RWPE2 (cell line): ENCODE results near the gene ZNF585A.

Experiments
- ATAC-seq: fragments of 200-7000 bp; cut with Tn5 transposase; 3 replicates; pipeline ENCODE4 v1.9.1; 2021; ENCODE audit warnings: low read depth
- DNase-seq: peaks from one replicate; pipeline ENCODE4 v3.0.0-alpha.2; 2020; ENCODE audit warnings: low spot score
- H3K27ac ChIP-seq: fragments of 450-650 bp; 2 replicates; pipeline ENCODE4 v1.5.1; 2017; ENCODE audit warnings: mild to moderate bottlenecking; ENCODE audit not compliant: poor library complexity, severe bottlenecking
- H3K27me3 ChIP-seq: fragments of 250-450 bp; sonication (Bioruptor Pico); 2 replicates; pipeline ENCODE4 v1.5.1; 2021; ENCODE audit warnings: mild to moderate bottlenecking, moderate library complexity; ENCODE audit not compliant: insufficient read depth, poor library complexity, severe bottlenecking
- H3K36me3 ChIP-seq: fragments of 250-450 bp; sonication (Bioruptor Pico); 2 replicates; pipeline ENCODE4 v1.5.1; 2020; ENCODE audit warnings: low read depth, mild to moderate bottlenecking, moderate library complexity
- H3K4me1 ChIP-seq: fragments of 250-450 bp; sonication (Bioruptor Pico); 2 replicates; pipeline ENCODE4 v1.5.1; 2021; ENCODE audit warnings: mild to moderate bottlenecking, moderate library complexity; ENCODE audit not compliant: insufficient read depth, poor library complexity, severe bottlenecking
- H3K4me3 ChIP-seq: fragments of 250-450 bp; sonication (Bioruptor Pico); 2 replicates; pipeline ENCODE4 v1.5.1; 2021; ENCODE audit warnings: mild to moderate bottlenecking, moderate library complexity; ENCODE audit not compliant: severe bottlenecking
- H3K9me3 ChIP-seq: fragments of 250-450 bp; sonication (Bioruptor Pico); 2 replicates; pipeline ENCODE4 v1.5.1; 2021; ENCODE audit warnings: mild to moderate bottlenecking, moderate library complexity; ENCODE audit not compliant: severe bottlenecking
- TF ChIP-seq, protein P1 (sequence below): fragments of 450-650 bp; IDR thresholded peaks from one replicate; pipeline ENCODE4 v1.5.1; 2017; ENCODE audit warnings: mild to moderate bottlenecking, moderate library complexity; ENCODE audit not compliant: poor library complexity, severe bottlenecking

Gene ZNF585A

DNA sequence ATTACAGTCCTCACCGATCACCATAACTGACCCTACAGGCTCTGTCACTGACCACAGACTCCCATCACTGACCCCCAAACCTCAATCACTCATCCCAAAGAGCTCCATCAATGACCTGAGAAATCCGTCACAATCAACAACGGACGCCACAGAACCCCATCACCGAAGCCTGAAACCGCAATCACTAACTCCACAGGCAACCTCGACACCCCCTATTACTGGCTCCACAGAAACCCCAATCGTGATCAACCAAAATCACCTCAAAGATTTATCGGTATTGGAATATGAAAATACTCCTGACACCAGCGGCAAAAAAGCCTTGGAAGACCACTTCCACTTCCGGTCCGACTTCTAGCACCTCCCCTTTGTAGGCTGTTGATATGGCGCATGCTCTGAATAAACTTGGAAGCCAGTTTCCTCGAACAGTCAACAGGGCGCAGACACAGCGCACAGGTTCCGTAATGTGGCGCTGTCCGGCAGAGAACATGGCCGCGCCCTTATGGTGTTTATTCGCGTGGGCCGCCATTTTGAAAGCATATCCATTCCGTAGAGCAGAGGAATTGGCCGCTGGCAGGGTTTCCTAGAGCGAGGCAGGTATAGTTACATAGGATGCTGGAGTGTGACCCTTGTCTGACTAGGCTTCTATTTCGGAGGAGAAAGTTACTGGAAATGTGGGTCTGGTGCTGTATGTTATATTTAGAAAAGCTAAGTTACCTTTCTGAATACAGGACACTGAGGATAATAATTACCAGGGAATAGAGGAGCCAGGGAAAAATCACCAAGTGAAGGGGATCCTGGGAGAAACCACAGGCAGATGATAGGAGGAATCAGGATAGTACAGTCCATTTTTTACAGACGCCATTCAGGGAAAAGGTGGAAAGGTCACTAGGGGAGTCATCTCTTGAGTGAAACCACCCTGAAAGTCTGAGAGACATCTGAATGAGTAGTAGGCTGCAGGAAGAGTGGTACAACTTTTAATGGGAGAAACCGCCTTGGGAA is at the start of gene ZNF585A:
TSS of gene ZNF585A (minus strand) at position 328 of the 999 bp plus-strand sequence. CDS start 2,785 bp downstream, outside the sequence.
- ATAC-seq (peak; percentile 99), DNase-seq (peak; percentile 82)
- Histone ChIP-seq H3K27me3 (no peaks in the 10 kb centered on the region), H3K27ac (peak within 1 kb of the TSS; percentile 13), H3K4me3 (peak within 1 kb of the TSS; percentile 42), H3K4me1 (no peaks in the 10 kb centered on the region), H3K36me3 (peaks cover 15% of the 10 kb centered on the region), H3K9me3 (peaks cover 9% of the 10 kb centered on the region)
- TF ChIP-seq, protein P1, sequence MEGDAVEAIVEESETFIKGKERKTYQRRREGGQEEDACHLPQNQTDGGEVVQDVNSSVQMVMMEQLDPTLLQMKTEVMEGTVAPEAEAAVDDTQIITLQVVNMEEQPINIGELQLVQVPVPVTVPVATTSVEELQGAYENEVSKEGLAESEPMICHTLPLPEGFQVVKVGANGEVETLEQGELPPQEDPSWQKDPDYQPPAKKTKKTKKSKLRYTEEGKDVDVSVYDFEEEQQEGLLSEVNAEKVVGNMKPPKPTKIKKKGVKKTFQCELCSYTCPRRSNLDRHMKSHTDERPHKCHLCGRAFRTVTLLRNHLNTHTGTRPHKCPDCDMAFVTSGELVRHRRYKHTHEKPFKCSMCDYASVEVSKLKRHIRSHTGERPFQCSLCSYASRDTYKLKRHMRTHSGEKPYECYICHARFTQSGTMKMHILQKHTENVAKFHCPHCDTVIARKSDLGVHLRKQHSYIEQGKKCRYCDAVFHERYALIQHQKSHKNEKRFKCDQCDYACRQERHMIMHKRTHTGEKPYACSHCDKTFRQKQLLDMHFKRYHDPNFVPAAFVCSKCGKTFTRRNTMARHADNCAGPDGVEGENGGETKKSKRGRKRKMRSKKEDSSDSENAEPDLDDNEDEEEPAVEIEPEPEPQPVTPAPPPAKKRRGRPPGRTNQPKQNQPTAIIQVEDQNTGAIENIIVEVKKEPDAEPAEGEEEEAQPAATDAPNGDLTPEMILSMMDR = no peak

DNA sequence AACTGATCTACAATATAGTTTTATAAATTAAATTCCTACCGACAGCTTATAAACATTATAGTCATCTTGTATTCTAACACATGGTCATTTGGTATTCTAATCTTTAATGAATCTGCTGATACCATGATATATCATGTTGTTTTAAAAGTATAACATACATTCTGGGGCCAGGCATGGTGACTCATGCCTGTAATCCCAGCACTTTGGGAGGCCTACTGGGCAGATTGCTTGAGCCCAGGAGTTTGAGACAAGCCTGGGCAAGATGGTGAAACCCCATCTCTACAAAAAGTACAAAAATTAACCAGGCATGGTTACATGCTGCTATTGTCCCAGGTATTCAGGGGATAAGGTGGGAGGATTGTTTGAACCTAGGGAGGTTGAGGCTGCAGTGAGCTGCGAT is 48.6 kb upstream of the ZNF585A start:
- Histone ChIP-seq H3K36me3 (peaks cover 39% of the 10 kb centered on the region), H3K27ac (peak overlapping the region; percentile 19), H3K4me1 (peaks cover 2% of the 10 kb centered on the region), H3K9me3 (no peaks in the 10 kb centered on the region), H3K4me3 (no peak overlapping the region), H3K27me3 (no peaks in the 10 kb centered on the region)
- TF ChIP-seq, protein P1 = no peak
- ATAC-seq (no peak), DNase-seq (no peak)

- peaks cover 34% of the 10 kb centered on the region for H3K36me3 ChIP-seq
- H3K27me3 ChIP-seq = no peaks in the 10 kb centered on the region
- no peaks in the 10 kb centered on the region for H3K9me3 ChIP-seq
- ATAC-seq = no peak
- no peak for DNase-seq
- peaks cover 2% of the 10 kb centered on the region for H3K4me1 ChIP-seq
- H3K4me3 ChIP-seq = no peak overlapping the region
- no peak overlapping the region for H3K27ac ChIP-seq
- TF ChIP-seq, protein P1 = no peak
These were observed 47.9 kb upstream of the ZNF585A start for GRCh38 chr19:37220383-37220782.

DNA sequence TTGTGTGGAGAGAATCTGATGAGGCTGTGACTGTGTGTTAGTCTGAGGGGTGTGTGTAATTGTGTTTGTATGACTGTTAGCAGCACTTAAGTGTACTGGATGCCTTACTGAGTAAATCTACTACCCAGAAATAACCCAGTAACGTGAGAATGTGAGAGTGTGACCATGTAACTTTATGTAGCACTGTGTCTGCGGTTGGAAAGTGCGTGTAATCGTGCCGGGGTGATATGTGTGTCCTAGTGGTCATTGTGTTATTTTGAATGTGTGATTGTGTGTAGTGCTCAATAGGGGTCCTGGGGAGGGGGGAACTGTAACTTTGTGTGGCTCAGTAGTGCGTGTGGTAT is 46.1 kb upstream of the ZNF585A start:
- Histone ChIP-seq H3K4me3 (peak overlapping the region; percentile 73), H3K4me1 (peaks cover 2% of the 10 kb centered on the region), H3K36me3 (peaks cover 28% of the 10 kb centered on the region), H3K9me3 (no peaks in the 10 kb centered on the region), H3K27ac (peak overlapping the region; percentile 51), H3K27me3 (no peaks in the 10 kb centered on the region)
- TF ChIP-seq, protein P1 = no peak
- no peak for DNase-seq
- no peak for ATAC-seq
